HTERT RPE-1 (cell line): ENCODE data around the gene MYOG.

Source experiments
- in situ Hi-C: fragments of 300-500 bp; cut with MboI; formaldehyde crosslinking; loops from 4 replicates; pipeline ENCODE4 v1.14.3; 2020; ENCODE audit warnings: low sequenced_read_pairs

The MYOG gene

GRCh38 chr1:203048555-203049051 is 37.2 kb downstream of the MYOG start:
- in situ Hi-C loops = no loop called here

- in situ Hi-C loops = no loop called here
Measured at GRCh38 chr1:203048086-203048485, 37.7 kb downstream of the MYOG start.

- in situ Hi-C loops = no loop called here
Measured at GRCh38 chr1:203046984-203047630, 38.7 kb downstream of the MYOG start.

- in situ Hi-C loops = no loop called here
Measured at GRCh38 chr1:203045821-203046594, 39.8 kb downstream of the MYOG start.

GRCh38 chr1:203045336-203045735 is 40.5 kb downstream of the MYOG start:
- in situ Hi-C loops = no loop called here

GRCh38 chr1:203044546-203045250 is 41.1 kb downstream of the MYOG start:
- in situ Hi-C loops = no loop called here

GRCh38 chr1:203043830-203044545 is 41.8 kb downstream of the MYOG start:
- in situ Hi-C loops = no loop called here

- in situ Hi-C loops = no loop called here
Measured at GRCh38 chr1:203041351-203041932, 44.4 kb downstream of the MYOG start.

- in situ Hi-C loops = no loop called here
Measured at GRCh38 chr1:203040513-203041275, 45.1 kb downstream of the MYOG start.

- in situ Hi-C loops = no loop called here
Measured at GRCh38 chr1:203039609-203040512, 46.0 kb downstream of the MYOG start.

- in situ Hi-C loops = no loop called here
Measured at GRCh38 chr1:203038891-203039608, 46.8 kb downstream of the MYOG start.

- in situ Hi-C loops = no loop called here
Measured at GRCh38 chr1:203038217-203038741, 47.5 kb downstream of the MYOG start.

GRCh38 chr1:203037509-203038190 is 48.2 kb downstream of the MYOG start:
- in situ Hi-C loops = no loop called here

GRCh38 chr1:203036537-203036936 is 49.3 kb downstream of the MYOG start:
- in situ Hi-C loops = no loop called here

GRCh38 chr1:203036135-203036534 is 49.7 kb downstream of the MYOG start:
- in situ Hi-C loops = no loop called here

- in situ Hi-C loops = no loop called here
Measured at GRCh38 chr1:203035111-203036000, 50.5 kb downstream of the MYOG start.
